Fibroblast of the aortic adventitia (primary cell): ENCODE results near the gene WDR82. TPM values are rescaled to one million over a fixed set of nuclear protein-coding genes. Genes with fewer than 3 reads are reported as not detected.
A peak's percentile ranks its signal among the peaks of the same experiment; 100 is the strongest.

Experiments
- DNase-seq: peaks from one replicate; pipeline ENCODE4 v3.0.0-alpha.2; 2010; ENCODE audit warnings: low read depth
- H3K4me3 ChIP-seq: 2 replicates; pipeline ENCODE4 v1.5.1; 2011; ENCODE audit warnings: low read depth, mild to moderate bottlenecking, control low read depth, low read length, moderate library complexity
- CTCF ChIP-seq: IDR thresholded peaks from 2 replicates; pipeline ENCODE4 v1.5.1; 2011; ENCODE audit warnings: mild to moderate bottlenecking, low read length, control low read depth, inconsistent platforms; ENCODE audit not compliant: insufficient read depth
- total RNA-seq: library from RNA; depleted of rRNA; stranded (reverse); fragments of >200 nt; gene quantifications from 2 replicates; pipeline ENCODE4 v1.2.3, GENCODE V29; 2012; ENCODE audit warnings: low replicate concordance

WDR82 gene
- total RNA-seq, 1 donor = 61.5 TPM

- TF ChIP-seq CTCF = no peak
- H3K4me3 ChIP-seq = no peak overlapping the region
- no peak for DNase-seq
Measured at GRCh38 chr3:52248816-52249547, 29.5 kb downstream of the WDR82 start.

- no peak overlapping the region for H3K4me3 ChIP-seq
- DNase-seq = no peak
- no peak for TF ChIP-seq CTCF
Measured at GRCh38 chr3:52248165-52248541, 30.3 kb downstream of the WDR82 start.

- H3K4me3 ChIP-seq = no peak overlapping the region
- TF ChIP-seq CTCF = no peak
- DNase-seq = no peak
Measured at GRCh38 chr3:52247409-52248164, 30.9 kb downstream of the WDR82 start.

GRCh38 chr3:52246728-52247408, 31.6 kb downstream of the WDR82 start:
- no peak for DNase-seq
- peak overlapping the region; percentile 73 for H3K4me3 ChIP-seq
- TF ChIP-seq CTCF = no peak

- H3K4me3 ChIP-seq = peak overlapping the region; percentile 73
- DNase-seq = no peak
Measured at GRCh38 chr3:52246264-52246620, 32.2 kb downstream of the WDR82 start.

More at GRCh38 chr3:52246264-52246620, 32.2 kb downstream of the WDR82 start:
- TF ChIP-seq CTCF = no peak
